Left ventricle myocardium superior (tissue), 1 donor: ENCODE results near the gene SPTLC3. TPM values are rescaled to one million over a fixed set of nuclear protein-coding genes. Genes with fewer than 3 reads are reported as not detected.

ENCODE experiments used
- ATAC-seq: fragments of 200-7000 bp; cut with Tn5 transposase; one replicate; pipeline ENCODE4 v1.9.1; 2020; ENCODE audit warnings: mild to moderate bottlenecking, moderate library complexity
- DNase-seq: peaks from one replicate; pipeline ENCODE4 v3.0.0-alpha.2; 2020
- intact Hi-C: fragments of 100-400 bp; cut with micrococcal nuclease; formaldehyde crosslinking; loops from one replicate; pipeline ENCODE4 v1.11.0; 2022
- total RNA-seq: library from RNA; stranded (reverse); fragmentation: NEBNext Ultra II Directional; extraction: Animal tissue kit (Norgen Biotek cat#: 25700); gene quantifications from one replicate; pipeline ENCODE4 v1.2.1, GENCODE V29; 2021
- donor health status: DM: no; HTN: yes; CAD: no; lungs with severe emphysema.

Gene SPTLC3
- total RNA-seq, 1 donor from 2014 or later: 5.4 TPM

GRCh38 chr20:13081877-13082276, 73.1 kb downstream of the SPTLC3 start:
- intact Hi-C loops: no loop called here
- no peak for ATAC-seq
- no peak for DNase-seq

- DNase-seq (no peak), ATAC-seq (no peak)
- intact Hi-C loops: no loop called here
Measured at GRCh38 chr20:13082378-13082777, 73.6 kb downstream of the SPTLC3 start.

- intact Hi-C loops: no loop called here
- ATAC-seq (no peak), DNase-seq (no peak)
Measured at GRCh38 chr20:13085275-13085674, 76.5 kb downstream of the SPTLC3 start.

- DNase-seq (no peak), ATAC-seq (no peak)
- intact Hi-C loops: no loop called here
Measured at GRCh38 chr20:13089950-13090469, 81.2 kb downstream of the SPTLC3 start.

- ATAC-seq (no peak), DNase-seq (no peak)
- intact Hi-C loops: no loop called here
Measured at GRCh38 chr20:13092111-13092510, 83.3 kb downstream of the SPTLC3 start.

- DNase-seq (no peak), ATAC-seq (no peak)
- intact Hi-C loops: no loop called here
Measured at GRCh38 chr20:13094976-13095375, 86.2 kb downstream of the SPTLC3 start.

GRCh38 chr20:13098720-13099355, 90.1 kb downstream of the SPTLC3 start:
- ATAC-seq: no peak
- intact Hi-C loops: no loop called here
- no peak for DNase-seq

- intact Hi-C loops: no loop called here
- DNase-seq: no peak
Measured at GRCh38 chr20:13099676-13100075, 90.9 kb downstream of the SPTLC3 start.

GRCh38 chr20:13101276-13101675, 92.5 kb downstream of the SPTLC3 start:
- ATAC-seq (no peak), DNase-seq (no peak)
- intact Hi-C loops: no loop called here

More at GRCh38 chr20:13099676-13100075, 90.9 kb downstream of the SPTLC3 start:
- ATAC-seq: no peak

- intact Hi-C loops: no loop called here
- no peak for ATAC-seq
- no peak for DNase-seq
Measured at GRCh38 chr20:13101706-13102105, 92.9 kb downstream of the SPTLC3 start.

- intact Hi-C loops: no loop called here
- ATAC-seq: no peak
- DNase-seq: no peak
Measured at GRCh38 chr20:13102237-13102636, 93.5 kb downstream of the SPTLC3 start.

GRCh38 chr20:13102694-13103093, 93.9 kb downstream of the SPTLC3 start:
- no peak for ATAC-seq
- no peak for DNase-seq
- intact Hi-C loops: no loop called here

GRCh38 chr20:13105039-13105438, 96.3 kb downstream of the SPTLC3 start:
- DNase-seq: no peak
- intact Hi-C loops: no loop called here
- ATAC-seq: no peak

- DNase-seq (no peak), ATAC-seq (no peak)
- intact Hi-C loops: loop anchor here (2.0 kb wide), 1 partner anchor 135 kb away; no protein-coding TSS in a partner anchor
Measured at GRCh38 chr20:13105864-13106457, 97.2 kb downstream of the SPTLC3 start.

GRCh38 chr20:13109658-13110057, 100.9 kb downstream of the SPTLC3 start:
- ATAC-seq: no peak
- DNase-seq: no peak
- intact Hi-C loops: no loop called here

GRCh38 chr20:13110796-13111195, 102.0 kb downstream of the SPTLC3 start:
- ATAC-seq: no peak
- intact Hi-C loops: no loop called here
- DNase-seq: no peak

GRCh38 chr20:13111249-13111911, 102.6 kb downstream of the SPTLC3 start:
- ATAC-seq (no peak), DNase-seq (no peak)
- intact Hi-C loops: no loop called here

- ATAC-seq: no peak
- intact Hi-C loops: no loop called here
- DNase-seq: no peak
Measured at GRCh38 chr20:13113731-13114130, 105.0 kb downstream of the SPTLC3 start.

GRCh38 chr20:13117200-13117599, 108.4 kb downstream of the SPTLC3 start:
- DNase-seq (no peak), ATAC-seq (no peak)
- intact Hi-C loops: no loop called here

GRCh38 chr20:13118676-13119075, 109.9 kb downstream of the SPTLC3 start:
- ATAC-seq (no peak), DNase-seq (no peak)
- intact Hi-C loops: no loop called here
